ENCODE data around the gene CD34.

DNA sequence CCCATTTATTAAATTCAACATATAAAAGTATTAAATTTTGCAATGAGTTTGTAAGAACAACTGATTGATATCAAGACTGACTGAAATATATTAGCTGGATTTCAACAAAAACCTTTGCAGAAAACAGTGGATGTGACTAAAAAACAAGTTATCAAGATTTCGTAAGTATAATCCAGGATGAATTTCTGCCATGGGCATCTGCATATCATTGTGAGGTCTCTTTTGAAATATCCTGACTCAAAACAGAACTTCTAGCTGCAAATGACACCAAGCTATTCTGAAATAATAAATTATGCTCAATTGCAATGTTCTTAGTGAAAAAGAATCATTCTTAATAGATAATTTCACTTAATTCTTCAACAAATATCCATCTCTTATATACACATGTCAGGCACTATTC, 52.6 kb downstream of the CD34 start:
- TF ChIP-seq POLR2A (IDR thresholded peaks at IDR 0.05) (no peak), CTCF (IDR thresholded peaks at IDR 0.05) (no peak)

Measured in right lobe of liver (tissue), 4 donors.